Bronchial epithelial cell (primary cell): Measurements from ENCODE around the gene FMNL1. TPM values are rescaled to one million over a fixed set of nuclear protein-coding genes. Genes with fewer than 3 reads are reported as not detected.
A peak's percentile ranks its signal among the peaks of the same experiment; 100 is the strongest.

Experiments
- DNase-seq: peaks from one replicate; pipeline ENCODE4 v3.0.0-alpha.2; 2010; ENCODE audit warnings: low read depth
- FAIRE-seq: peaks from 2 replicates; lab custom pipeline; 2011; peaks lifted over from hg19 to GRCh38; lab: Jason Lieb, UNC
- H3K27me3 ChIP-seq: 2 replicates; pipeline ENCODE4 v1.5.1; 2011; ENCODE audit warnings: low read length; ENCODE audit not compliant: control insufficient read depth, insufficient read depth
- H3K36me3 ChIP-seq: 2 replicates; pipeline ENCODE4 v1.5.1; 2011; ENCODE audit warnings: low read length; ENCODE audit not compliant: control insufficient read depth, insufficient read depth
- H3K4me3 ChIP-seq: 2 replicates; pipeline ENCODE4 v1.5.1; 2011; ENCODE audit warnings: mild to moderate bottlenecking, low read depth, low read length, control low read depth
- CTCF ChIP-seq: IDR thresholded peaks from 2 replicates; pipeline ENCODE4 v1.5.1; 2011; ENCODE audit warnings: mild to moderate bottlenecking, moderate library complexity, low read length, control low read depth, inconsistent platforms; ENCODE audit not compliant: insufficient read depth, severe bottlenecking
- total RNA-seq: library from RNA; depleted of rRNA; stranded (reverse); fragments of >200 nt; gene quantifications from 2 replicates; pipeline ENCODE4 v1.2.1, GENCODE V29; 2014

The FMNL1 gene, protein sequence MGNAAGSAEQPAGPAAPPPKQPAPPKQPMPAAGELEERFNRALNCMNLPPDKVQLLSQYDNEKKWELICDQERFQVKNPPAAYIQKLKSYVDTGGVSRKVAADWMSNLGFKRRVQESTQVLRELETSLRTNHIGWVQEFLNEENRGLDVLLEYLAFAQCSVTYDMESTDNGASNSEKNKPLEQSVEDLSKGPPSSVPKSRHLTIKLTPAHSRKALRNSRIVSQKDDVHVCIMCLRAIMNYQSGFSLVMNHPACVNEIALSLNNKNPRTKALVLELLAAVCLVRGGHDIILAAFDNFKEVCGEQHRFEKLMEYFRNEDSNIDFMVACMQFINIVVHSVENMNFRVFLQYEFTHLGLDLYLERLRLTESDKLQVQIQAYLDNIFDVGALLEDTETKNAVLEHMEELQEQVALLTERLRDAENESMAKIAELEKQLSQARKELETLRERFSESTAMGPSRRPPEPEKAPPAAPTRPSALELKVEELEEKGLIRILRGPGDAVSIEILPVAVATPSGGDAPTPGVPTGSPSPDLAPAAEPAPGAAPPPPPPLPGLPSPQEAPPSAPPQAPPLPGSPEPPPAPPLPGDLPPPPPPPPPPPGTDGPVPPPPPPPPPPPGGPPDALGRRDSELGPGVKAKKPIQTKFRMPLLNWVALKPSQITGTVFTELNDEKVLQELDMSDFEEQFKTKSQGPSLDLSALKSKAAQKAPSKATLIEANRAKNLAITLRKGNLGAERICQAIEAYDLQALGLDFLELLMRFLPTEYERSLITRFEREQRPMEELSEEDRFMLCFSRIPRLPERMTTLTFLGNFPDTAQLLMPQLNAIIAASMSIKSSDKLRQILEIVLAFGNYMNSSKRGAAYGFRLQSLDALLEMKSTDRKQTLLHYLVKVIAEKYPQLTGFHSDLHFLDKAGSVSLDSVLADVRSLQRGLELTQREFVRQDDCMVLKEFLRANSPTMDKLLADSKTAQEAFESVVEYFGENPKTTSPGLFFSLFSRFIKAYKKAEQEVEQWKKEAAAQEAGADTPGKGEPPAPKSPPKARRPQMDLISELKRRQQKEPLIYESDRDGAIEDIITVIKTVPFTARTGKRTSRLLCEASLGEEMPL
- total RNA-seq: 0.53 and 2.0 TPM in 2 replicates

DNA sequence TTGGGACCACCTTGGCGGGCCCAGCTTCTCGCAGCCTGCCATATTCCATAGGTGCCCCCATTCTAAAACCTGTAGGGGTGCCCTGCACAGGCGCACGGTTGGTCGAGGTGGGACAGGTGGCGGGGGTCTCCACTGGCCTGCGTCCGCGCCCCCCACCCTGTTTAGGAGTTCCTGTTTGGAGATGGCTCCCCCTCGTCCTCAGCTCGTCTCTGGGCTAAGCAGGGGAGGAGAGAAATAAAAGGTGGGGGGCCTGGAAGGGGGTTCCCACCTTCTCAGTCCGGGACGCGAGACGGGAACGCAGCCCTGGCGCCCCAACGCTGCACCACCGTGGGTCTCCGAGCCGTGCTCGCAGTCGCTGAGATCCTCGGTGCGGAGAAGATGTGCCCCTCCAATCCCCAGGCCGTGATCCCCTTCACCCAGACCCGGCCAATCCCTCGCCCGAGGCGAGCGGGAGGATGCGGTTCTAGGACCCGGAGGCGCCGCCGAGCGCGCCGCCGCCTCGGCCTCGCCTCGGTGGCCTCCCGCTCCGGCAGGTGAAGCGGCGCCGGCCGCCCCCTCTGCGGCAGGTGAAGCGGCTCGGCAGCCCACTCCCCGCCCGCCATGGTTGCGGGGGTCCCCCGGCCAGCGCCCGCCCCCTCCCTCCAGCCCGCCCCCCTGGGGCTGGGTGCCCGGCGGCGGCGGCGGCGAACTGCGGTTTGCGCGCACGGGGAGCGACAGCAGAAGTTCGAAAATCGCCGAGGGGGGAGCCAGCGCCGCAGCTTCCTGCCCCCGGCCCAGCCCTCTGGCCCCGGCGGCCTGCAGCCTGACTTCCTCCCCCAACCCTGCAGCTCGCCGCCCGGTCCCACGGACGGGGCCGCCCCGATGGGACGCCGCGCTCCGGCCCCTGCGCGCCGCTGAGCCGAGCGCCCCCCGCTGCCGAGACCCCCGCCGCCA lies at the start of gene FMNL1:
TSS of gene FMNL1 (plus strand) at position 805 of the 933 bp plus-strand sequence. CDS start 240 bp downstream, outside the sequence.
- FAIRE-seq (no peak), DNase-seq (no peak)
- TF ChIP-seq CTCF: no peak
- no peaks in the 10 kb centered on the region for H3K36me3 ChIP-seq
- H3K27me3 ChIP-seq: peaks cover 1% of the 10 kb centered on the region
- H3K4me3 ChIP-seq: peak within 1 kb of the TSS; percentile 46

GRCh38 chr17:45172232-45172540 lies 49.5 kb upstream of the FMNL1 start:
- TF ChIP-seq CTCF: peak; percentile 3
- Histone ChIP-seq H3K4me3 (peak overlapping the region; percentile 46), H3K27me3 (no peaks in the 10 kb centered on the region), H3K36me3 (no peaks in the 10 kb centered on the region)
- FAIRE-seq: no peak
- DNase-seq: no peak

DNA sequence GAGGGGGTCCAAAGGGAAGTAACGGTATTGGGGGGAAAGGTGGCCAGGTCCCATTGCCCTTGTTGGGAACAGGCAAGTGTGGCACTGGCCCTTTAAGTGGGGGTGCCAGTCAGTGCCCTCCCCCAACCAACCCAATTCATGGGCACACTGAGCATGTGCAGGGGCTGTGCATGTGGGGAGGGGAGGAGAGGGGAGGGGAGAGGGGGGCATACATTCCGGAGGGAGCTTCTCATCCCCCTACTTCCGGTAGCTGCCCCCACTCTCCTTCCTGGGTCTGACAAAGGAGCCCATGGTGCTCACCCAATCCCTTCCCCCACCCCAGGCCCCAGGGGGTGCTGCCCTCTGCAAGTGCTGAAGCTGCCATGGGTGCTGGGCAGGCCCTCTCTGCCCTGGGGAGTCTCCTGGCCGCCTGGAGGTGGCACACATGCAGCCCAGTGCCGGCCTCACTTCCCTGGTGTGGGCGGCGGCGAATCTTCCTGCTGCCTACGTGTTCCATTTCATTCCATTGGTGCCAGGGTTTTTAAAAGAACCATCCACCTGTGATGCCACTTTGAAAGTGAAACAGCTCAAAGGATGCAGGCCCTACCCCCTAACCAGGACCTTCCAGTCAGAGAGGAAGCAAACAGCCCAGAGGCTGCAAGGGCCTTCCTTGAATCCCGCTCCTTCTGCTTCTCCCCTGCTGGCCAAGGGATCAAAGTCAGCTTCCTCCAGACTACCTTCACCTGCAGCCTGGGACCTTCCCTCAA lies 49.0 kb upstream of the FMNL1 start:
- DNase-seq (peak; percentile 83), FAIRE-seq (no peak)
- Histone ChIP-seq H3K27me3 (no peaks in the 10 kb centered on the region), H3K4me3 (peak overlapping the region; percentile 46), H3K36me3 (no peaks in the 10 kb centered on the region)
- TF ChIP-seq CTCF: peak; percentile 37

DNA sequence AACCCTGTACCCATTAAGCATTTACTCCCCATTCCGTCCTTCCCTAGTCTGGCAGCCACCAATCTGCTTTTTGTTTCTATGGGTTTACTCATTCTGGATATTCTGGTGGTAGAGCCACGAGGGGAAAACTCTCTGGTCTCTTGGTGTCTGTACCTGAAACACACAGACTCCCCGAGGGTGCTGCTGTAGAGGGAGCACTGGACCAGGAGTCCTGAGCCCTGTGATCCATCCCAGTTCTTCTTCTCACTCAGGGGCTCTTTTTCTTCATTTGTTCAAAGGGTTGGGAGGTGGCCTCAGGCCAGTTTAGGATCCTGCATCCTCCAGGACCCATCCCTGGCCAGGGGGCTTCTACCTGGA lies 45.9 kb upstream of the FMNL1 start:
- H3K36me3 ChIP-seq: no peaks in the 10 kb centered on the region
- DNase-seq (no peak), FAIRE-seq (no peak)
- H3K27me3 ChIP-seq: no peaks in the 10 kb centered on the region
- no peak for TF ChIP-seq CTCF
- no peak overlapping the region for H3K4me3 ChIP-seq
